Caco-2 (cell line): Measurements from ENCODE around the gene OR6C68. TPM values are rescaled to one million over a fixed set of nuclear protein-coding genes. Genes with fewer than 3 reads are reported as not detected.
"Not testable (repeated sequence)": the region's sequence is repeated elsewhere in the genome, so short reads cannot be mapped to it uniquely, and the experiment has no call there.

Experiments
- BruUV-seq: library from RNA; stranded (reverse); fragments of 400-500 nt; replicated peaks from 2 replicates; lab custom pipeline; 2021; lab: Mats Ljungman, UMichigan
- CTCF ChIA-PET: fragments of 300-600 bp; sonication (Branson Sonifier 250); formaldehyde crosslinking; loops from one replicate; lab custom pipeline; 2022; ENCODE audit warnings: antibody characterized with exemption; lab: Charles Lee
- POLR2A ChIA-PET: fragments of 300-600 bp; sonication (Branson Sonifier 250); formaldehyde crosslinking; loops from one replicate; lab custom pipeline; 2022; ENCODE audit warnings: antibody characterized with exemption; lab: Charles Lee
- DNase-seq, 2 experiments: peaks; one replicate each; pipeline versions ENCODE4 v3.0.0 to v3.0.0-alpha.2; 2020 to 2022
- H3K27me3 ChIP-seq: replicated peaks from 2 replicates; pipeline ENCODE4 v1.6.0; 2011; ENCODE audit warnings: low read length; ENCODE audit not compliant: control insufficient read depth, insufficient read depth
- H3K36me3 ChIP-seq: 2 replicates; pipeline ENCODE4 v1.5.1; 2011; ENCODE audit warnings: low read length; ENCODE audit not compliant: control insufficient read depth, insufficient read depth
- H3K4me1 ChIP-seq: fragments of 250-450 bp; sonication (Bioruptor Pico); 2 replicates; pipeline ENCODE4 v1.5.1; 2020; ENCODE audit warnings: mild to moderate bottlenecking
- H3K4me3 ChIP-seq: 2 replicates; pipeline ENCODE4 v1.5.1; 2011; ENCODE audit warnings: low read depth, mild to moderate bottlenecking, control low read depth, low read length
- H3K9me3 ChIP-seq: fragments of 250-450 bp; sonication (Bioruptor Pico); 2 replicates; pipeline ENCODE4 v1.5.1; 2020; ENCODE audit warnings: mild to moderate bottlenecking, moderate library complexity
- H3K27ac Mint-ChIP-seq: one replicate; pipeline ENCODE4 v1.8.0; 2022; ENCODE audit warnings: mixed read lengths; ENCODE audit not compliant: unreplicated experiment
- H3K27me3 Mint-ChIP-seq: one replicate; pipeline ENCODE4 v1.8.0; 2022; ENCODE audit warnings: mixed read lengths; ENCODE audit not compliant: insufficient read depth, unreplicated experiment
- H3K36me3 Mint-ChIP-seq: one replicate; pipeline ENCODE4 v1.8.0; 2022; ENCODE audit warnings: mild to moderate bottlenecking, mixed read lengths; ENCODE audit not compliant: insufficient read depth, unreplicated experiment
- H3K4me1 Mint-ChIP-seq: one replicate; pipeline ENCODE4 v1.8.0; 2022; ENCODE audit warnings: low read depth, mixed read lengths; ENCODE audit not compliant: unreplicated experiment
- H3K4me3 Mint-ChIP-seq: one replicate; pipeline ENCODE4 v1.8.0; 2022; ENCODE audit warnings: mild to moderate bottlenecking, moderate library complexity, mixed read lengths; ENCODE audit not compliant: unreplicated experiment
- H3K9me3 Mint-ChIP-seq: one replicate; pipeline ENCODE4 v1.8.0; 2022; ENCODE audit warnings: mixed read lengths; ENCODE audit not compliant: unreplicated experiment
- intact Hi-C: fragments of 100-400 bp; cut with micrococcal nuclease; formaldehyde crosslinking; loops from one replicate; pipeline ENCODE4 v1.10.0; 2022; ENCODE audit not compliant: unreplicated experiment
- total RNA-seq: library from RNA; stranded (reverse); gene quantifications from 2 replicates; pipeline ENCODE4 v1.2.3, GENCODE V29; 2022
- TF ChIP-seq, protein P1 (sequence below), 2 experiments: fragments of 200-600 bp in 1 of 2; IDR thresholded peaks; 1 replicate in 1 of 2; 2 replicates in 1 of 2; pipeline versions ENCODE4 v1.5.1 to v1.8.0; 2011 to 2022; ENCODE audit warnings: antibody characterized with exemption in 1 of 2, control low read depth in 1 of 2, inconsistent platforms in 1 of 2, low read depth in 1 of 2, low read length in 1 of 2, mild to moderate bottlenecking in 1 of 2, moderate library complexity in 1 of 2; ENCODE audit not compliant: insufficient read depth in 1 of 2, severe bottlenecking in 1 of 2, unreplicated experiment in 1 of 2

The OR6C68 gene
- total RNA-seq, 1 experiment from 2014 or later, result not detected

- intact Hi-C loops, result no loop called here
- TF ChIP-seq, protein P1, sequence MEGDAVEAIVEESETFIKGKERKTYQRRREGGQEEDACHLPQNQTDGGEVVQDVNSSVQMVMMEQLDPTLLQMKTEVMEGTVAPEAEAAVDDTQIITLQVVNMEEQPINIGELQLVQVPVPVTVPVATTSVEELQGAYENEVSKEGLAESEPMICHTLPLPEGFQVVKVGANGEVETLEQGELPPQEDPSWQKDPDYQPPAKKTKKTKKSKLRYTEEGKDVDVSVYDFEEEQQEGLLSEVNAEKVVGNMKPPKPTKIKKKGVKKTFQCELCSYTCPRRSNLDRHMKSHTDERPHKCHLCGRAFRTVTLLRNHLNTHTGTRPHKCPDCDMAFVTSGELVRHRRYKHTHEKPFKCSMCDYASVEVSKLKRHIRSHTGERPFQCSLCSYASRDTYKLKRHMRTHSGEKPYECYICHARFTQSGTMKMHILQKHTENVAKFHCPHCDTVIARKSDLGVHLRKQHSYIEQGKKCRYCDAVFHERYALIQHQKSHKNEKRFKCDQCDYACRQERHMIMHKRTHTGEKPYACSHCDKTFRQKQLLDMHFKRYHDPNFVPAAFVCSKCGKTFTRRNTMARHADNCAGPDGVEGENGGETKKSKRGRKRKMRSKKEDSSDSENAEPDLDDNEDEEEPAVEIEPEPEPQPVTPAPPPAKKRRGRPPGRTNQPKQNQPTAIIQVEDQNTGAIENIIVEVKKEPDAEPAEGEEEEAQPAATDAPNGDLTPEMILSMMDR (IDR thresholded peaks at IDR 0.05; ENCODE audit: insufficient read depth in 1 of 2, low read depth in 1 of 2, low read length in 1 of 2, severe bottlenecking in 1 of 2, unreplicated experiment in 1 of 2), result no peak
- no peak overlapping the region for H3K4me3 Mint-ChIP-seq
- Histone ChIP-seq H3K4me3 (no peak overlapping the region), H3K4me1 (no peaks in the 10 kb centered on the region), H3K27me3 (no peaks in the 10 kb centered on the region; the same call in 1 of the 2 replicates), H3K36me3 (no peaks in the 10 kb centered on the region), H3K9me3 (no peaks in the 10 kb centered on the region)
- H3K27me3 Mint-ChIP-seq, result no peaks in the 10 kb centered on the region
- H3K4me1 Mint-ChIP-seq, result no peaks in the 10 kb centered on the region
- no peak for DNase-seq
- H3K36me3 Mint-ChIP-seq, result no peaks in the 10 kb centered on the region
- ChIA-PET CTCF (no interaction called here), POLR2A (no interaction called here)
- H3K27ac Mint-ChIP-seq, result no peak overlapping the region
- no peaks in the 10 kb centered on the region for H3K9me3 Mint-ChIP-seq
- BruUV-seq, result no TSS peak
Observed at GRCh38 chr12:55469291-55469690, 22.9 kb upstream of the OR6C68 start.

GRCh38 chr12:55470088-55470829 lies 21.9 kb upstream of the OR6C68 start, which contains the start of gene OR6C70:
Gene OR6C70 (minus strand): TSS chr12:55470138. CDS start chr12:55470138, 0 bp downstream.
- Histone ChIP-seq H3K4me1 (no peaks in the 10 kb centered on the region), H3K4me3 (no peak within 1 kb of the TSS), H3K27me3 (no peaks in the 10 kb centered on the region; the same call in 1 of the 2 replicates), H3K9me3 (no peaks in the 10 kb centered on the region), H3K36me3 (no peaks in the 10 kb centered on the region)
- BruUV-seq, result no TSS peak
- H3K27me3 Mint-ChIP-seq, result no peaks in the 10 kb centered on the region
- no peak within 1 kb of the TSS for H3K27ac Mint-ChIP-seq
- TF ChIP-seq, protein P1 (IDR thresholded peaks at IDR 0.05; ENCODE audit: insufficient read depth in 1 of 2, low read depth in 1 of 2, low read length in 1 of 2, severe bottlenecking in 1 of 2, unreplicated experiment in 1 of 2), result no peak
- H3K4me1 Mint-ChIP-seq, result no peaks in the 10 kb centered on the region
- CTCF ChIA-PET, result no interaction called here
- intact Hi-C loops, result no loop called here
- POLR2A ChIA-PET, result no interaction called here
- H3K9me3 Mint-ChIP-seq, result no peaks in the 10 kb centered on the region
- no peaks in the 10 kb centered on the region for H3K36me3 Mint-ChIP-seq
- H3K4me3 Mint-ChIP-seq, result no peak within 1 kb of the TSS
- no peak for DNase-seq

DNA sequence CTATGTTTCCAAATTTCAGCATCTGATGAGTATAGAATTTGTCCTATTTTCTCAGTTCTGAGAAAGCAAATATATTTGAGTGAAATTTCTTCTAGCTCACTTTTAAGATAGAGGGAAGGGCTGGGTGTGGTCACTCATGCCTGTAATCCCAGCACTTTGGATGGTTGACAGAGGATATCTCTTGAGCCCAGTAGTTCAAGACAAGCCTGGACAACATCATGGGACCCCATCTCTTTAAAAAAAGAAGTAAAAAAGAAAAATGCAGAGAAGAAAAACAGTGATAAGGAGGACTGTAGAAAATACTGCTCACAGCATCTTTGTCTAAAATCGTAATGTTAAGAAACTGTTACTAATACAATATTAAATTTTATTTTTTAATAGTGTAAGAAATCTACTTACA lies 19.9 kb upstream of the OR6C68 start:
- Histone ChIP-seq H3K4me1 (no peaks in the 10 kb centered on the region), H3K27me3 (no peaks in the 10 kb centered on the region; the same call in 1 of the 2 replicates), H3K9me3 (no peaks in the 10 kb centered on the region), H3K36me3 (no peaks in the 10 kb centered on the region), H3K4me3 (no peak overlapping the region)
- CTCF ChIA-PET, result no interaction called here
- H3K27me3 Mint-ChIP-seq, result no peaks in the 10 kb centered on the region
- no peaks in the 10 kb centered on the region for H3K36me3 Mint-ChIP-seq
- TF ChIP-seq, protein P1 (IDR thresholded peaks at IDR 0.05; ENCODE audit: insufficient read depth in 1 of 2, low read depth in 1 of 2, low read length in 1 of 2, severe bottlenecking in 1 of 2, unreplicated experiment in 1 of 2), result no peak
- H3K9me3 Mint-ChIP-seq, result no peaks in the 10 kb centered on the region
- intact Hi-C loops, result no loop called here
- no peaks in the 10 kb centered on the region for H3K4me1 Mint-ChIP-seq
- POLR2A ChIA-PET, result no interaction called here
- H3K27ac Mint-ChIP-seq, result no peak overlapping the region
- BruUV-seq, result no TSS peak
- DNase-seq, result no peak
- no peak overlapping the region for H3K4me3 Mint-ChIP-seq

GRCh38 chr12:55479136-55479535 lies 13.0 kb upstream of the OR6C68 start:
- CTCF ChIA-PET, DNase-seq, H3K9me3 Mint-ChIP-seq, BruUV-seq, H3K27me3 ChIP-seq, POLR2A ChIA-PET, intact Hi-C loops, H3K4me1 Mint-ChIP-seq, H3K4me1 ChIP-seq, H3K4me3 ChIP-seq, H3K36me3 ChIP-seq, H3K27ac Mint-ChIP-seq, H3K4me3 Mint-ChIP-seq, H3K9me3 ChIP-seq, H3K27me3 Mint-ChIP-seq, H3K36me3 Mint-ChIP-seq: not testable (repeated sequence)

DNA sequence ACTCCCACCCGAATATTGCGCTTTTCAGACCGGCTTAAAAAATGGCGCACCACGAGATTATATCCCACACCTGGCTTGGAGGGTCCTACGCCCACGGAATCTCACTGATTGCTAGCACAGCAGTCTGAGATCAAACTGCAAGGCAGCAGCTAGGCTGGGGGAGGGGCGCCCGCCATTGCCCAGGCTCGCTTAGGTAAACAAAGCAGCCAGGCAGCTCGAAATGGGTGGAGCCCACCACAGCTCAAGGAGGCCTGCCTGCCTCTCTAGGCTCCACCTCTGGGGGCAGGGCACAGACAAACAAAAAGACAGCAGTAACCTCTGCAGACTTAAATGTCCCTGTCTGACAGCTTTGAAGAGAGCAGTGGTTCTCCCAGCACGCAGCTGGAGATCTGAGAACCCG lies 7.9 kb upstream of the OR6C68 start:
- not testable (repeated sequence) for H3K27me3 Mint-ChIP-seq

More for the DNA sequence above, 7.9 kb upstream of the OR6C68 start:
- H3K4me3 ChIP-seq, H3K4me1 ChIP-seq, H3K36me3 ChIP-seq, H3K4me1 Mint-ChIP-seq, H3K36me3 Mint-ChIP-seq, BruUV-seq, DNase-seq, H3K27ac Mint-ChIP-seq, H3K9me3 ChIP-seq, H3K9me3 Mint-ChIP-seq, intact Hi-C loops, CTCF ChIA-PET, H3K27me3 ChIP-seq, POLR2A ChIA-PET: not testable (repeated sequence)
- peak overlapping the region; percentile 48 for H3K4me3 Mint-ChIP-seq
